ENCODE data around the gene CHST13. TPM values are rescaled to one million over a fixed set of nuclear protein-coding genes. Genes with fewer than 3 reads are reported as not detected.

The CHST13 gene
- total RNA-seq, 2 donors from 2014 or later: 0.22 to 1.6 TPM

DNA sequence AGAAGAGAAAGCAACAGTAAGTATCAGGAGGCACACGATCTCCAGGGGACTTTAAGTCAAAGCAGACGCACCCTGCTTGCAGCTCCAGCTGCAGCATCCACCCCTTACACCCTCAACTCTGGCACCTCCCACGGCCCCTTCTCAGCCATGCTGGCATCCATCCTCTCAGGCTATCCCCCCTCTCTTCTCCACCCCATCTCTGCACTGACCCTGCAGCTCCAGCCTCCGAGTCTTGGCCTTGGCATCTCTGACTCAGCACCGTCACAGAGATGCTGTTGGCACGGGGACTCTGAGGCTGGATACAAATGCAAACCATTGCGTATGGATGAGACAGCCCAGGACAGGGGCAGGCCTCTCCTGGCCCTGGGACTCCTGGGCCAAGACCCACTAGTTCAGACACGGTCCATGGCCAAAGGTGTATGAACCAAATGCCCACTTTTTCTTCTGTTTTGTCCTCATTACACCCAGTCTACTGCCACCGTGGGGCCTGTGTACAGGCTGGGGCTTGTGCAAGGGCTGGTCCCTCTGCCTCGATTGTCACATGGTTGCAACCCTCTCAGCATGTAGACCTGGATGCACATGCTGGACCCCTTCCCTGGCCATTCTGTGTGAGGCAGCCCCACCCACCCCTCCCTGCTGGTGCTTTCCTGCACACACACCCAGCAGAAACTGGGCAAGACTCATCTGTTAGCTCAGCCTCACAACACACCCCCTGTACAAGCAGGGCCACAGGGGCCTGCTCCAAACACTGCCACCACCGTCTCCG, 29.6 kb upstream of the CHST13 start:
- TF ChIP-seq CTCF (IDR thresholded peaks at IDR 0.05): no peak
- no peak for DNase-seq
- H3K27ac ChIP-seq: no peak overlapping the region
- H3K9me3 ChIP-seq: no peaks in the 10 kb centered on the region
- H3K27me3 ChIP-seq: no peaks in the 10 kb centered on the region
- intact Hi-C loops (cut with DNase I): no loop called here
- no peaks in the 10 kb centered on the region for H3K4me1 ChIP-seq
- H3K9ac ChIP-seq (ENCODE audit: low read depth in 2 of 2, low read length in 2 of 2): no peak overlapping the region
- no peaks in the 10 kb centered on the region for H3K36me3 ChIP-seq
- H3K4me3 ChIP-seq: no peak overlapping the region

DNA sequence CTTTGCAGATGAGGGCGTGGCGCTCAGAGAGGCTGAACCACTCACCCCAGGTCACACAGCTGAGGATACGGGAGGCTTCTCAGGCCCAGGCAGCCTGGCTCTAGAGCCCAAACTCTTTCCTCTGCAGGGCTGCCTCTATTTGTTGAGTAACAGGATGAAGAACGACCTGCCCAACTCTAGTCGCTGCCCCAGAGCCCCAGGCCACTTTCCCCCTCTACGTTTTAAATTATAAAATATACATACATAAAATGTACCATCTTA, 29.1 kb upstream of the CHST13 start:
- Histone ChIP-seq H3K27ac (no peak overlapping the region), H3K4me1 (no peaks in the 10 kb centered on the region), H3K9me3 (no peaks in the 10 kb centered on the region), H3K4me3 (no peak overlapping the region), H3K27me3 (no peaks in the 10 kb centered on the region), H3K9ac (ENCODE audit: low read depth in 2 of 2, low read length in 2 of 2) (no peak overlapping the region), H3K36me3 (no peaks in the 10 kb centered on the region)
- no peak for DNase-seq
- intact Hi-C loops (cut with DNase I): no loop called here
- TF ChIP-seq CTCF (IDR thresholded peaks at IDR 0.05): no peak

GRCh38 chr3:126495786-126496185, 28.2 kb upstream of the CHST13 start:
- no peaks in the 10 kb centered on the region for H3K4me1 ChIP-seq
- no peak overlapping the region for H3K27ac ChIP-seq
- no peak overlapping the region for H3K4me3 ChIP-seq
- intact Hi-C loops (cut with DNase I): no loop called here
- H3K36me3 ChIP-seq: no peaks in the 10 kb centered on the region
- no peak overlapping the region for H3K9ac ChIP-seq (ENCODE audit: low read depth in 2 of 2, low read length in 2 of 2)
- no peak for TF ChIP-seq CTCF (IDR thresholded peaks at IDR 0.05)
- H3K9me3 ChIP-seq: no peaks in the 10 kb centered on the region
- H3K27me3 ChIP-seq: no peaks in the 10 kb centered on the region
- DNase-seq: no peak

DNA sequence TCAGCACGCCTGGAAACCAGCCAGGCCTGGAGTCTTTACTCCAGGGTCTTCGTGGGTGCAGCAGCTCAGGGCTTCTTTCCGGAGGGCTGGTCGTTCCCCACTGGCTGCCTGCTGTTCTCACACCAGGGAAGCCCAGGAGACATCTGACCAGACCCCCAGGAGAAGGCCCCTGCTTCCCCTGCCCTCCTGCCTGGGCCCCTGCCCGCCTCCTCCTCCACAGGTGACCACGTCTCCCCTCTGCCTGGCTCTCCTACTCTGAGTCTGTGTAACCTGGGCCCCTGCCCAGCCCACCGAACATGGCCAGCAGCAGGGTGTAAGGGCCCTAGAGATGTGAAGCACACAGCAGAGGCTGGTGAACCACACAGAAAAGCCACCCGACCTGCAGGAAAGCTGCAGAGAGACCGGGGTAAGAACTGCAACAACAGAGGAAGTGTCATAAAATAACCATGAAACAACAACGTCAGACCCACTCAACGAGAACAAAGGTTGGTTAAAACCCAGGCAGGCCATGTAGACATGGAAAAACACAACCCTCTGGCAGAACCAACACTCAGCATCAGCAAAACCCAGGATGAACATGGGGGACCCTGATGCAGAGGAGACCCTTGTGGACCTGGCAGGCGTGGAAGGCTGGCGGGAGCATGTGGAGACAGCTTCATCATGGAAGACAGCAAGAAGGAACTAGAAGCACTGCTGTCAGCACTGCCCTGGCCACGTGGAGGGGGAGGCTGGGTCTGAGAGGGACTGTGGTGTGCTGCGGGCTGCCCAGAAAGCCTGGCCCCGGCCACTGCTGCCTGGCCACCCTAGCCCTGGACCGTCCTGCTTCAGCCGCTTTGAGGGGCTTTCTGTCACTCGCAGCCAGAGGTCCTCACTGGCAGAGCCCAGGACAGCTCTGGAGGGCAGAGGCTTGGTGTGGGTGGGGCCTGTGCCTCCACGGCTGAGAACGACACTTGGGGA, 26.8 kb upstream of the CHST13 start:
- H3K4me1 ChIP-seq: no peaks in the 10 kb centered on the region
- intact Hi-C loops (cut with DNase I): no loop called here

GRCh38 chr3:126497956-126498355, 26.0 kb upstream of the CHST13 start:
- no peak for TF ChIP-seq CTCF (IDR thresholded peaks at IDR 0.05)
- DNase-seq: no peak
- no peaks in the 10 kb centered on the region for H3K4me1 ChIP-seq
- H3K27me3 ChIP-seq: no peaks in the 10 kb centered on the region
- no peak overlapping the region for H3K4me3 ChIP-seq
- H3K27ac ChIP-seq: no peak overlapping the region
- intact Hi-C loops (cut with DNase I): no loop called here
- H3K9me3 ChIP-seq: no peaks in the 10 kb centered on the region
- H3K36me3 ChIP-seq: no peaks in the 10 kb centered on the region
- no peak overlapping the region for H3K9ac ChIP-seq (ENCODE audit: low read depth in 2 of 2, low read length in 2 of 2)

More for the DNA sequence above, 26.8 kb upstream of the CHST13 start:
- H3K27me3 ChIP-seq: no peaks in the 10 kb centered on the region
- no peak overlapping the region for H3K4me3 ChIP-seq
- no peaks in the 10 kb centered on the region for H3K9me3 ChIP-seq
- H3K9ac ChIP-seq (ENCODE audit: low read depth in 2 of 2, low read length in 2 of 2): no peak overlapping the region
- H3K27ac ChIP-seq: no peak overlapping the region
- no peak for DNase-seq
- no peaks in the 10 kb centered on the region for H3K36me3 ChIP-seq
- TF ChIP-seq CTCF (IDR thresholded peaks at IDR 0.05): no peak

Data from colonic mucosa (tissue), 4 donors.